Spleen (tissue), 7 donors: ENCODE results near the gene SUSD4.

ENCODE experiments used
- POLR2A ChIP-seq, 3 donors: fragments of 450-650 bp; IDR thresholded peaks; one replicate each; pipeline ENCODE4 v1.5.1; 2017; ENCODE audit warnings: antibody characterized with exemption in 3 of 3, mild to moderate bottlenecking in 1 of 3
- POLR2AphosphoS5 ChIP-seq, 3 donors: sonication (generic); formaldehyde crosslinking; IDR thresholded peaks; one replicate each; pipeline ENCODE4 v1.5.1; 2017; ENCODE audit warnings: antibody characterized with exemption in 3 of 3
- TF ChIP-seq, protein P1 (sequence below), 11 experiments: fragments of 200-600 bp in 7 of 11; fragments of 450-650 bp in 4 of 11; sonication (generic) in 4 of 11; IDR thresholded peaks in 8 of 11; conservative IDR thresholded peaks in 3 of 11; 1 replicate in 7 of 11; 2 replicates in 4 of 11; pipeline versions ENCODE4 v1.4.0 to v1.8.0; 2016 to 2021; ENCODE audit warnings: antibody characterized with exemption in 11 of 11, inconsistent platforms in 4 of 11, mild to moderate bottlenecking in 1 of 11
- donor health status: DM: no; HTN: no; CAD: no; lungs with moderate emphysema.
- donor health status: DM: no; HTN: no; CAD: no.
- donor health status: DM: no; HTN: no; CAD: no.

DNA sequence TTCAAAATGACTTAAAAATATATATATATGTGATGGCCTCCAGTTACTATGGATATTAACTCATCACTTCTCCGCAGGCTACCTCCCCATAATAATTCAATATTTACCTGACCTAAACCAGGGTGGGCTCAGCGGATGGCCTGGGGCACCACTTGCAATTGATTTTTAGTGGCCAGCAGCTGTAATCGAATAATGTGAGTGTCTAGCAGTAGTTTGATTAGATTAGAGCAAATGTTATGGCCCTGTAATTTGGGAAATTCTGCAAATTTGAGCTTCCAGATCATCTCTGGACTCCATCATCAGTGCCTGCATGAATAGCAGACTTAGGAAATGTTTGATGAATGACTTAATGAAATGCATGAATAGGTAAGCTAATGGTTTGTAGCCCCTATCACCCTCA is 14.7 kb downstream of the SUSD4 start:
- TF ChIP-seq, protein P1, sequence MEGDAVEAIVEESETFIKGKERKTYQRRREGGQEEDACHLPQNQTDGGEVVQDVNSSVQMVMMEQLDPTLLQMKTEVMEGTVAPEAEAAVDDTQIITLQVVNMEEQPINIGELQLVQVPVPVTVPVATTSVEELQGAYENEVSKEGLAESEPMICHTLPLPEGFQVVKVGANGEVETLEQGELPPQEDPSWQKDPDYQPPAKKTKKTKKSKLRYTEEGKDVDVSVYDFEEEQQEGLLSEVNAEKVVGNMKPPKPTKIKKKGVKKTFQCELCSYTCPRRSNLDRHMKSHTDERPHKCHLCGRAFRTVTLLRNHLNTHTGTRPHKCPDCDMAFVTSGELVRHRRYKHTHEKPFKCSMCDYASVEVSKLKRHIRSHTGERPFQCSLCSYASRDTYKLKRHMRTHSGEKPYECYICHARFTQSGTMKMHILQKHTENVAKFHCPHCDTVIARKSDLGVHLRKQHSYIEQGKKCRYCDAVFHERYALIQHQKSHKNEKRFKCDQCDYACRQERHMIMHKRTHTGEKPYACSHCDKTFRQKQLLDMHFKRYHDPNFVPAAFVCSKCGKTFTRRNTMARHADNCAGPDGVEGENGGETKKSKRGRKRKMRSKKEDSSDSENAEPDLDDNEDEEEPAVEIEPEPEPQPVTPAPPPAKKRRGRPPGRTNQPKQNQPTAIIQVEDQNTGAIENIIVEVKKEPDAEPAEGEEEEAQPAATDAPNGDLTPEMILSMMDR (IDR thresholded peaks at IDR 0.05 in 8 of 11, conservative IDR thresholded peaks at IDR 0.05 in 3 of 11) = no peak
- TF ChIP-seq POLR2A (IDR thresholded peaks at IDR 0.05) = no peak
- no peak for TF ChIP-seq POLR2AphosphoS5 (IDR thresholded peaks at IDR 0.05)
